NT2/D1 (cell line): ENCODE data around the gene CACNA1A.
A peak's percentile ranks its signal among the peaks of the same experiment; 100 is the strongest.

Experiments
- DNase-seq: peaks from one replicate; pipeline ENCODE4 v3.0.0-alpha.2; 2011; ENCODE audit warnings: low read depth, low spot score
- H3K27me3 ChIP-seq: 2 replicates; pipeline ENCODE4 v1.6.0; 2011; ENCODE audit warnings: mild to moderate bottlenecking; ENCODE audit not compliant: insufficient read length, insufficient read depth
- H3K36me3 ChIP-seq: 2 replicates; pipeline ENCODE4 v1.6.1; 2011; ENCODE audit warnings: mild to moderate bottlenecking, low read length, mixed read lengths; ENCODE audit not compliant: insufficient read depth, insufficient read length
- H3K4me1 ChIP-seq: 2 replicates; pipeline ENCODE4 v1.5.1; 2011; ENCODE audit not compliant: insufficient read depth, insufficient read length
- H3K4me3 ChIP-seq: 2 replicates; pipeline ENCODE4 v1.5.1; 2011; ENCODE audit warnings: low read depth; ENCODE audit not compliant: insufficient read length
- H3K9ac ChIP-seq: 2 replicates; pipeline ENCODE4 v1.6.0; 2011; ENCODE audit warnings: low read depth; ENCODE audit not compliant: insufficient read length
- H3K9me3 ChIP-seq: 2 replicates; pipeline ENCODE4 v1.5.1; 2011; ENCODE audit warnings: mild to moderate bottlenecking, low read length; ENCODE audit not compliant: insufficient read depth
- SUZ12 ChIP-seq: IDR thresholded peaks from 2 replicates; pipeline ENCODE4 v1.6.1; 2011; ENCODE audit not compliant: insufficient read length, insufficient read depth; ENCODE audit errors: extremely low read depth
- YY1 ChIP-seq: IDR thresholded peaks from 2 replicates; pipeline ENCODE4 v1.6.1; 2011; ENCODE audit not compliant: insufficient read length, insufficient read depth
- ZNF274 ChIP-seq: IDR thresholded peaks from 2 replicates; pipeline ENCODE4 v1.6.1; 2011; ENCODE audit warnings: mild to moderate bottlenecking, low read depth, low read length

The CACNA1A gene

GRCh38 chr19:13238891-13239534 lies 267.3 kb downstream of the CACNA1A start:
- TF ChIP-seq ZNF274, result no peak
- no peak for TF ChIP-seq SUZ12
- TF ChIP-seq YY1, result no peak
- Histone ChIP-seq H3K4me1 (peaks cover 9% of the 10 kb centered on the region), H3K4me3 (no peak overlapping the region), H3K9me3 (no peaks in the 10 kb centered on the region), H3K9ac (no peak overlapping the region), H3K36me3 (no peaks in the 10 kb centered on the region), H3K27me3 (no peaks in the 10 kb centered on the region)
- no peak for DNase-seq

DNA sequence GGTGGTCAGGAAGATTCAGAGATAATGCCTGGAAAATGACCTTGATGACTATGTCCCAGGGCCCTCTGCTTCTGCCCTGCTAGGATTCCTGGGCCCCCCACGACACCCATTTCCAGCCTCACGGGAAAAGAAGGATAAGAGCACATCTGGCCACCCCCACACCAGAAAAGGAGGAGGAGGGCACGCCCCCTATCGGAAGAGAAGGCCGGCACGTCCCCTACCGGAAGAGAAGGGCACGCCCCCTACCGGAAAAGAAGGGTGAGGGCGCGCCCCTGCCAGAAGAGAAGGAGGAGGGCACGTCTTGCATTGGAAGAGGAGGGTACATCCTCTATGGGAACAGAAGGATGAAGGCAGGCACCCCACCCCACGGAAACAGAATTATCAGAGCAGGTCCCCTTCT lies 271.8 kb downstream of the CACNA1A start:
- Histone ChIP-seq H3K27me3 (no peaks in the 10 kb centered on the region), H3K9me3 (no peaks in the 10 kb centered on the region), H3K4me1 (peaks cover 16% of the 10 kb centered on the region), H3K36me3 (no peaks in the 10 kb centered on the region), H3K9ac (no peak overlapping the region), H3K4me3 (no peak overlapping the region)
- TF ChIP-seq ZNF274, result no peak
- no peak for TF ChIP-seq YY1
- no peak for TF ChIP-seq SUZ12
- DNase-seq, result peak; percentile 47

GRCh38 chr19:13231663-13232062 lies 274.6 kb downstream of the CACNA1A start:
- peak overlapping the region; percentile 32 for H3K9ac ChIP-seq

GRCh38 chr19:13229246-13229645 lies 277.0 kb downstream of the CACNA1A start:
- no peaks in the 10 kb centered on the region for H3K27me3 ChIP-seq
- H3K4me3 ChIP-seq, result no peak overlapping the region
- no peak for DNase-seq
- H3K9ac ChIP-seq, result no peak overlapping the region
- TF ChIP-seq ZNF274 (no peak), YY1 (no peak), SUZ12 (no peak)
- no peaks in the 10 kb centered on the region for H3K9me3 ChIP-seq
- H3K36me3 ChIP-seq, result no peaks in the 10 kb centered on the region
- peaks cover 14% of the 10 kb centered on the region for H3K4me1 ChIP-seq

More at GRCh38 chr19:13231663-13232062, 274.6 kb downstream of the CACNA1A start:
- DNase-seq, result no peak
- TF ChIP-seq YY1, result no peak
- no peak for TF ChIP-seq SUZ12
- TF ChIP-seq ZNF274, result no peak
- no peaks in the 10 kb centered on the region for H3K36me3 ChIP-seq
- peaks cover 11% of the 10 kb centered on the region for H3K4me1 ChIP-seq
- H3K9me3 ChIP-seq, result no peaks in the 10 kb centered on the region
- H3K4me3 ChIP-seq, result no peak overlapping the region
- no peaks in the 10 kb centered on the region for H3K27me3 ChIP-seq

GRCh38 chr19:13228561-13228960 lies 277.7 kb downstream of the CACNA1A start:
- no peak for DNase-seq
- Histone ChIP-seq H3K4me1 (peaks cover 14% of the 10 kb centered on the region), H3K4me3 (no peak overlapping the region), H3K27me3 (no peaks in the 10 kb centered on the region), H3K9ac (no peak overlapping the region), H3K36me3 (no peaks in the 10 kb centered on the region), H3K9me3 (no peaks in the 10 kb centered on the region)
- TF ChIP-seq YY1 (no peak), ZNF274 (no peak), SUZ12 (no peak)

DNA sequence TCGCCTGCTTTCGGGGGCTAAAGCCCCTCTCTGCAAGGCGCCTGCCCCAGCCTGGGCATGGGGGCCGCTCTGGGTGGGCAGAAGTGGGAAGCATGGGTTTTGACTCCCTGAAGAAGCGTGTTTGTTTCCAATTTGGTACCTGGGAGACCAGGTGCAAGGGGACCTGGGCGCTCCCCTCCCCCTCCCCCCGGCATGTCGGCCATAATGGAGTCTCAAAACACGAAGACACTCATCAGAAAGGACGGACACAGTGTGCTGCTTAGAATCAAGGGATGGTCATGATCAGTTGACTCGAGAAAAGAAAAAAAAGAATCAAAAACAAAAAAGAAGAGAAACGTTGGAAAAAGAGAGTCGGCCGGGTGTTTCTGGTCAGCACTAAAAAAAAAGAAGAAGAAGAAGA lies 279.3 kb downstream of the CACNA1A start:
- H3K9ac ChIP-seq, result peak overlapping the region; percentile 56
- H3K9me3 ChIP-seq, result no peaks in the 10 kb centered on the region
- no peaks in the 10 kb centered on the region for H3K27me3 ChIP-seq
- H3K36me3 ChIP-seq, result no peaks in the 10 kb centered on the region
- no peak overlapping the region for H3K4me3 ChIP-seq
- peaks cover 17% of the 10 kb centered on the region for H3K4me1 ChIP-seq
- TF ChIP-seq SUZ12 (no peak), YY1 (no peak), ZNF274 (no peak)
- no peak for DNase-seq

DNA sequence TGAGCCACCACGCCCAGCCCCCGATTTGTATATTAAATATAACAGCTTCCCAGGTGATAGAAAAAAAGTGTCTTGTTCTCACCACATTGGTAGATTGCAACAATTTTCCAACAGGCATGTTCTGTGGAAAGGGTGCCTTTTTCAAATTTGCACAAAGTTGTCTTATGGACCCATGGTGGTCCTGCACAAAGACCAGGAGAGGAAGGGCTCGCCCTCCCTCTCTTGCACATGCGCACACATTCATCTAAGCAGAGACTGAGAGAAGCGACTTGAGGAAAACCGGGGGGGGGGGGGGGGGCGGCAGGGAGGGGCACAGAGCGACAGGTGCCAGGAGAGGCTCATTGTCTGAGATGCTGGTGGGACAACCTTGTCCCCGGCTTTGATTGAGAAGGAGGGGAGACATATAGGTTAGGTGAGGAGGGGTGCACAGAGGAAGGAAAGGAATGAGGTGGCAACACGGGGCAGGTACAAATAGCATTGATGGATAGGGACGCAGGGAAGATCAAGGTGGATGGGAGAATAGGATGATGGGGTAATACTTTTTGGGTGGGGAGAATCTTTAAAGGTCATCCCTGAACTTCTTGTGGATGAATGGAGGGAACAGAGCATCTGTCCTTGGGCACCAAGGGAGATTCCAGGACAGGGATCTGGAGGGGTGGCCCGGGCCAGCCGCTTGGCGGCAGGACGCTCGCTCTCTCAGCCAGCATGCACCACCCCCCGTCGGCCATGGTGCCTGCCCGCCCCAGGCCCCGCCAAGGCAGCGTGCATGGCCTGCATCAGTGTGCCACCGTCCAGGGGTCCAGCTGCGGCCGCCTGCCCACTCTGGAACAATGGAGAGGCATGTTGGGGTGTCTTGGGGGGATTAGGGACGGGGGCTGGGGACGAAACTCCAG lies 280.1 kb downstream of the CACNA1A start:
- Histone ChIP-seq H3K4me3 (no peak overlapping the region), H3K27me3 (no peaks in the 10 kb centered on the region), H3K9ac (no peak overlapping the region), H3K36me3 (no peaks in the 10 kb centered on the region), H3K9me3 (no peaks in the 10 kb centered on the region), H3K4me1 (peaks cover 10% of the 10 kb centered on the region)
- DNase-seq, result no peak
- TF ChIP-seq ZNF274, result no peak
- TF ChIP-seq YY1, result no peak
- no peak for TF ChIP-seq SUZ12

DNA sequence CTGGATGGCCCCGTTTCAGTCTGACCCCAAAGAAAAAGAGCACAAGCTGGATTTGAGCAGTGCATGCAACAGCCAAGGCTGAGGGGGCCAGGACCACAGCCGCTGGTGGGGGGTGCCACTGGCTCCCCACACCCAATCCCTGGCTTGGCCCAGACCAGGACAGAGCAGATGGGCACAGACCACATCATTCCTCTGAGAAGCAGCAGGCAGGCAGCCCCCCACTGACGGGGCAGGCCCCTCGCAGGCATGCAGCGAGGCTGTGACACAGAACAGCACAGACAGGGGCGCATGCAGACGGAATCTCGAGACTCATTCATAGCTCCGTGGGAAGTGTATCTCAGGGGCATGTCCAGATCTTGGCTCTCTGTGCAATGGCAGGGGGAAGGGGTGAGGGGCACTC lies 281.2 kb downstream of the CACNA1A start:
- H3K4me1 ChIP-seq, result peaks cover 10% of the 10 kb centered on the region
- no peaks in the 10 kb centered on the region for H3K36me3 ChIP-seq
- H3K9me3 ChIP-seq, result no peaks in the 10 kb centered on the region
- DNase-seq, result no peak
- H3K9ac ChIP-seq, result no peak overlapping the region
- H3K4me3 ChIP-seq, result no peak overlapping the region
- no peaks in the 10 kb centered on the region for H3K27me3 ChIP-seq
- TF ChIP-seq ZNF274, result no peak
- TF ChIP-seq YY1, result no peak
- no peak for TF ChIP-seq SUZ12
